HFFc6 (cell line): ENCODE data around the gene SLC34A3. TPM values are rescaled to one million over a fixed set of nuclear protein-coding genes. Genes with fewer than 3 reads are reported as not detected.
A peak's percentile ranks its signal among the peaks of the same experiment; 100 is the strongest.

Experiments
- DNase-seq: peaks from one replicate; pipeline ENCODE4 v3.0.0-alpha.2; 2018
- H3K27ac Mint-ChIP-seq: 2 replicates; pipeline ENCODE4 v1.8.0; 2020; ENCODE audit warnings: mild to moderate bottlenecking, mixed read lengths
- H3K27me3 Mint-ChIP-seq: 2 replicates; pipeline ENCODE4 v1.8.0; 2021; ENCODE audit warnings: mild to moderate bottlenecking, moderate library complexity, mixed read lengths; ENCODE audit not compliant: insufficient read depth
- H3K36me3 Mint-ChIP-seq: 2 replicates; pipeline ENCODE4 v1.8.0; 2021; ENCODE audit warnings: low read depth, mixed read lengths
- H3K4me1 Mint-ChIP-seq: 2 replicates; pipeline ENCODE4 v1.8.0; 2020; ENCODE audit warnings: low read depth, mixed read lengths
- H3K4me3 Mint-ChIP-seq: 2 replicates; pipeline ENCODE4 v1.8.0; 2020; ENCODE audit warnings: mild to moderate bottlenecking, moderate library complexity, mixed read lengths
- H3K9me3 Mint-ChIP-seq: 2 replicates; pipeline ENCODE4 v1.8.0; 2020; ENCODE audit warnings: mild to moderate bottlenecking, mixed read lengths
- total RNA-seq, 6 experiments: library from RNA; stranded (reverse); fragmentation: NEBNext Ultra II Directional; extraction: Animal tissue kit (Norgen Biotek cat#: 25700); gene quantifications; 2 replicates in 1 of 6; 3 replicates in 5 of 6; pipeline ENCODE4 v1.2.3, GENCODE V29; 2021
- TF ChIP-seq, protein P1 (sequence below): fragments of 200-600 bp; sonication (generic); IDR thresholded peaks from 2 replicates; pipeline ENCODE4 v1.5.0; 2021; ENCODE audit warnings: antibody characterized with exemption, mild to moderate bottlenecking

The SLC34A3 gene
- total RNA-seq, 6 experiments from 2014 or later, result not detected

- H3K4me1 Mint-ChIP-seq, result peaks cover 28% of the 10 kb centered on the region
- H3K9me3 Mint-ChIP-seq, result no peaks in the 10 kb centered on the region
- TF ChIP-seq, protein P1, sequence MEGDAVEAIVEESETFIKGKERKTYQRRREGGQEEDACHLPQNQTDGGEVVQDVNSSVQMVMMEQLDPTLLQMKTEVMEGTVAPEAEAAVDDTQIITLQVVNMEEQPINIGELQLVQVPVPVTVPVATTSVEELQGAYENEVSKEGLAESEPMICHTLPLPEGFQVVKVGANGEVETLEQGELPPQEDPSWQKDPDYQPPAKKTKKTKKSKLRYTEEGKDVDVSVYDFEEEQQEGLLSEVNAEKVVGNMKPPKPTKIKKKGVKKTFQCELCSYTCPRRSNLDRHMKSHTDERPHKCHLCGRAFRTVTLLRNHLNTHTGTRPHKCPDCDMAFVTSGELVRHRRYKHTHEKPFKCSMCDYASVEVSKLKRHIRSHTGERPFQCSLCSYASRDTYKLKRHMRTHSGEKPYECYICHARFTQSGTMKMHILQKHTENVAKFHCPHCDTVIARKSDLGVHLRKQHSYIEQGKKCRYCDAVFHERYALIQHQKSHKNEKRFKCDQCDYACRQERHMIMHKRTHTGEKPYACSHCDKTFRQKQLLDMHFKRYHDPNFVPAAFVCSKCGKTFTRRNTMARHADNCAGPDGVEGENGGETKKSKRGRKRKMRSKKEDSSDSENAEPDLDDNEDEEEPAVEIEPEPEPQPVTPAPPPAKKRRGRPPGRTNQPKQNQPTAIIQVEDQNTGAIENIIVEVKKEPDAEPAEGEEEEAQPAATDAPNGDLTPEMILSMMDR, result no peak
- peaks cover 3% of the 10 kb centered on the region for H3K27me3 Mint-ChIP-seq
- no peak for DNase-seq
- H3K27ac Mint-ChIP-seq, result peak overlapping the region; percentile 17; the same call in 1 of the 2 replicates
- H3K36me3 Mint-ChIP-seq, result peaks cover under 1% of the 10 kb centered on the region; the same call in 1 of the 2 replicates
- H3K4me3 Mint-ChIP-seq, result peak overlapping the region; percentile 85
Observed at GRCh38 chr9:137201205-137201868, 29.4 kb upstream of the SLC34A3 start.

- DNase-seq, result no peak
- TF ChIP-seq, protein P1, result no peak
- peaks cover 1% of the 10 kb centered on the region for H3K27me3 Mint-ChIP-seq
- H3K27ac Mint-ChIP-seq, result no peak overlapping the region
- H3K4me1 Mint-ChIP-seq, result peaks cover 42% of the 10 kb centered on the region
- H3K36me3 Mint-ChIP-seq, result peaks cover 14% of the 10 kb centered on the region
- no peaks in the 10 kb centered on the region for H3K9me3 Mint-ChIP-seq
- H3K4me3 Mint-ChIP-seq, result no peak overlapping the region
Observed at GRCh38 chr9:137202966-137203365, 27.7 kb upstream of the SLC34A3 start.

DNA sequence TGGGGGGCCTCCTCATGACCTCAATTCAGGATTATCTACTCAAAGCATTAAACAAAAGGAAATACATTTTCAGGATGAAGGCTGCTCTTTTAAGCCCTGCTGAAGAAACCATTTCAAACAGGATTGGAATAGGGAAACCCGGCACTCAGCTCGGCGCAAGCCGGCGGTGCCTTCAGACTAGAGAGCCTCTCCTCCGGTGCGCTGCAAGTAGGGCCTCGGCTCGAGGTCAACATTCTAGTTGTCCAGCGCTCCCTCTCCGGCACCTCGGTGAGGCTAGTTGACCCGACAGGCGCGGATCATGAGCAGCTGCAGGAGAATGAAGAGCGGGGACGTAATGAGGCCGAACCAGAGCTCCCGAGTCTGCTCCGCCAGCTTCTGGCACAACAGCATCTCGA lies 26.0 kb upstream of the SLC34A3 start:
- DNase-seq, result no peak
- Mint-ChIP-seq H3K36me3 (peaks cover 20% of the 10 kb centered on the region), H3K4me3 (peak overlapping the region; percentile 98), H3K4me1 (peaks cover 33% of the 10 kb centered on the region), H3K9me3 (no peaks in the 10 kb centered on the region), H3K27ac (peak overlapping the region; percentile 86), H3K27me3 (peaks cover 1% of the 10 kb centered on the region)
- TF ChIP-seq, protein P1, result no peak

GRCh38 chr9:137205126-137206069 lies 25.3 kb upstream of the SLC34A3 start, which contains the start of the genes NDOR1 and TMEM203:
NDOR1 (plus strand) TSS chr9:137205700; CDS start chr9:137205778, 78 bp downstream.
TMEM203 (minus strand) TSS chr9:137205648; CDS start chr9:137205414, 234 bp downstream.
- TF ChIP-seq, protein P1, result no peak
- DNase-seq, result peak; percentile 77
- H3K4me3 Mint-ChIP-seq, result peak within 1 kb of the TSS; percentile 98
- peaks cover 20% of the 10 kb centered on the region for H3K36me3 Mint-ChIP-seq
- H3K27me3 Mint-ChIP-seq, result peaks cover 1% of the 10 kb centered on the region
- H3K27ac Mint-ChIP-seq, result peak within 1 kb of the TSS; percentile 86
- H3K9me3 Mint-ChIP-seq, result no peaks in the 10 kb centered on the region
- peaks cover 33% of the 10 kb centered on the region for H3K4me1 Mint-ChIP-seq

- no peak for DNase-seq
- Mint-ChIP-seq H3K36me3 (peaks cover 20% of the 10 kb centered on the region), H3K27me3 (peaks cover 3% of the 10 kb centered on the region), H3K4me3 (peak overlapping the region; percentile 98), H3K27ac (peak overlapping the region; percentile 85), H3K4me1 (peaks cover 33% of the 10 kb centered on the region), H3K9me3 (no peaks in the 10 kb centered on the region)
- TF ChIP-seq, protein P1, result no peak
Observed at GRCh38 chr9:137206602-137207001, 24.1 kb upstream of the SLC34A3 start.
